Thoracic aorta (tissue), 2 donors: ENCODE results near the gene LYVE1. TPM values are rescaled to one million over a fixed set of nuclear protein-coding genes. Genes with fewer than 3 reads are reported as not detected.

Experiments
- ATAC-seq: fragments of 150-250 bp; one replicate; pipeline ENCODE4 v1.8.0; 2017; ENCODE audit warnings: low read depth; ENCODE audit not compliant: insufficient number of reproducible peaks, low FRiP score
- DNase-seq: peaks from one replicate; pipeline ENCODE4 v3.0.0-alpha.2; 2020; ENCODE audit warnings: low spot score
- H3K27ac ChIP-seq, 2 donors: fragments of 200-600 bp; sonication (generic); 1 replicate in 1 of 2; 2 replicates in 1 of 2; pipeline ENCODE4 v1.5.1; 2016; ENCODE audit warnings: mild to moderate bottlenecking in 2 of 2, moderate library complexity in 2 of 2
- H3K27me3 ChIP-seq: fragments of 200-600 bp; sonication (generic); replicated peaks from 2 replicates; pipeline ENCODE4 v1.6.0; 2016; ENCODE audit warnings: mild to moderate bottlenecking; ENCODE audit not compliant: insufficient read depth
- H3K36me3 ChIP-seq: fragments of 200-600 bp; sonication (generic); one replicate; pipeline ENCODE4 v1.5.1; 2016
- H3K4me1 ChIP-seq, 2 donors: fragments of 200-600 bp; sonication (generic); 1 replicate in 1 of 2; 2 replicates in 1 of 2; pipeline versions ENCODE4 v1.5.1 to v1.6.0; 2016; ENCODE audit warnings: low read depth in 2 of 2, mild to moderate bottlenecking in 1 of 2; ENCODE audit not compliant: control insufficient read depth in 1 of 2
- H3K4me3 ChIP-seq: fragments of 200-600 bp; sonication (generic); 2 replicates; pipeline ENCODE4 v1.5.1; 2016; ENCODE audit warnings: mild to moderate bottlenecking
- H3K9me3 ChIP-seq: fragments of 200-600 bp; sonication (generic); 2 replicates; pipeline ENCODE4 v1.5.1; 2016
- total RNA-seq, 2 donors: library from RNA; depleted of rRNA; stranded (reverse); fragments of >200 nt; gene quantifications; one replicate each; pipeline versions ENCODE4 v1.1.0 to v1.2.3, GENCODE V29; 2016
- TF ChIP-seq, protein P1 (sequence below): fragments of 200-600 bp; sonication (generic); IDR thresholded peaks from one replicate; pipeline ENCODE4 v1.5.1; 2019; ENCODE audit warnings: antibody characterized with exemption

The LYVE1 gene
- total RNA-seq, 2 donors from 2014 or later: 81.5 to 121 TPM

DNA sequence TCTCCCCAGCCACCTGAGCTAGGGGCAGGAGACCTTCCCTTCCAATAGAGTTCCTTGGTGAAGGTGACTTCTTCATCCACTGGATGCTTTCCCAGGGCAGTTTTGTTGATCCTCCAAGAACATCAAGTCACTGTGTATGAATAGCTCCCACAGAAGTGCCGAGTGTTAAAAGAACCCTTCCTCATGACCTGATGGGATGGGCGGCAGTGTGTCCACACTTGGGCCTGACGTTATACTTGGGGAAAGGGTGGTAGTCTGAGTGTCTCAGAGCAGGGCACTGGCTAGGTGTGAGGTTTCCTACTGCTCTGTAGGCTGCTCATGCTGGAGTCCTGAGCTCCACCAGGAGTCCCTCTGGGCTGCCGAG lies 7.6 kb upstream of the LYVE1 start:
- H3K27ac ChIP-seq: peak overlapping the region; percentile 58 to 86
- ATAC-seq: no peak

DNA sequence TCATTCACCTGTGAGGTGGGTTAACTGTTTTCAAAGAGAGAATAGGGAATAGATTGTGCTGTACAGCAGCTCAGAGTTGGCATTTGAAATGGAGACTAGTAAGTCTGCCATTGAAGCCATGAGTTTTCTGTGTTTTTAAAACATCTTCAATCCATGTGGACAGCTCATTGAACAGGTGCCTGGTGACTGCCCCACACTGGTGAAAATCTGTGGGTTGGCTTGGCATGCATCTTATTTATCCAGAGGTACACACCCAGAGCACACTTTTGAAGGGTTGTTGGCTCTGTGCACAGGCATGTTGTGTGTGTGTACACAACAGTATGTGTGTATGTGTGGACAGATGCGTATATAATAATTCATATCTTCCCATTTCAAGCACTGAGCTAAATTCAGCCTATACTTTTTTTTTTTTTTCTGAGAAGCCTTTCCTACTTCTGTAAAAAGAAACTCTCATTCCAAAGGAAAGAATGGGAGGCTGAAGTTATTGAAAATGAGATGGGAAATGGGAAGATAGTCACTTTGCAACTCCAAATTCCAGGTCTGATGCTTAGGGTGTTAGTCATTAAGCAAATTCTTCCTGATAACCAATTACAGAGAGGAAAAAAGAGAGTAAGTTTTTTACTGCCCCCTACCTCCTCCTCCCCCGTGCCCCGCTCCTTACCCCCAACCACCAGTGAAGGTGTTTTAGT lies 7.0 kb upstream of the LYVE1 start:
- Histone ChIP-seq H3K36me3 (peaks cover 55% of the 10 kb centered on the region), H3K27ac (peak overlapping the region; percentile 58 to 86)

More for the DNA sequence above, 7.6 kb upstream of the LYVE1 start:
- Histone ChIP-seq H3K4me3 (no peak overlapping the region), H3K4me1 (peaks cover 5 to 57% of the 10 kb centered on the region in 2 donors), H3K36me3 (peaks cover 61% of the 10 kb centered on the region), H3K9me3 (no peaks in the 10 kb centered on the region), H3K27me3 (no peaks in the 10 kb centered on the region)
- TF ChIP-seq, protein P1, sequence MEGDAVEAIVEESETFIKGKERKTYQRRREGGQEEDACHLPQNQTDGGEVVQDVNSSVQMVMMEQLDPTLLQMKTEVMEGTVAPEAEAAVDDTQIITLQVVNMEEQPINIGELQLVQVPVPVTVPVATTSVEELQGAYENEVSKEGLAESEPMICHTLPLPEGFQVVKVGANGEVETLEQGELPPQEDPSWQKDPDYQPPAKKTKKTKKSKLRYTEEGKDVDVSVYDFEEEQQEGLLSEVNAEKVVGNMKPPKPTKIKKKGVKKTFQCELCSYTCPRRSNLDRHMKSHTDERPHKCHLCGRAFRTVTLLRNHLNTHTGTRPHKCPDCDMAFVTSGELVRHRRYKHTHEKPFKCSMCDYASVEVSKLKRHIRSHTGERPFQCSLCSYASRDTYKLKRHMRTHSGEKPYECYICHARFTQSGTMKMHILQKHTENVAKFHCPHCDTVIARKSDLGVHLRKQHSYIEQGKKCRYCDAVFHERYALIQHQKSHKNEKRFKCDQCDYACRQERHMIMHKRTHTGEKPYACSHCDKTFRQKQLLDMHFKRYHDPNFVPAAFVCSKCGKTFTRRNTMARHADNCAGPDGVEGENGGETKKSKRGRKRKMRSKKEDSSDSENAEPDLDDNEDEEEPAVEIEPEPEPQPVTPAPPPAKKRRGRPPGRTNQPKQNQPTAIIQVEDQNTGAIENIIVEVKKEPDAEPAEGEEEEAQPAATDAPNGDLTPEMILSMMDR: no peak
- DNase-seq: no peak

DNA sequence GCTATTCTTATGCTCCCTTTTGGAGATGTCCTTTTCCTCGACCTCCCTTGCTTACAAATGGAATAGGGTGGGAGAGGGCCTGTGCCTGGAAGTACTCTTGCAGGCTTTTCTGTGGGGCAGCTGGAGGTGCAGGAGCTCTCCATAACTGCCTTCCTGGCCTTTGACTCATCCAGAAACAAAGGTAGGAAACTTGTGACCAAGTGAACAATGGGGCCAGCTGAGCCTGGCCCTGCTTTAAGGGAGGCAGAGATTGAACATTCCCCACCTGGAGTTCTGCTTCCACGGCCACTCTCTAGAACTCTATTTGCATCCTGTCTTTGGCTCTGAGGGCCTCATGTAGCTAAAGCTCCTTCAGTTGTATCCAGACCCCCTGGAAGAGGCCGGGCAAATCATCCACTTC lies 5.1 kb upstream of the LYVE1 start:
- no peak for ATAC-seq
- no peak overlapping the region for H3K4me3 ChIP-seq
- H3K27me3 ChIP-seq: no peaks in the 10 kb centered on the region
- H3K36me3 ChIP-seq: peaks cover 36% of the 10 kb centered on the region
- TF ChIP-seq, protein P1: no peak
- peak overlapping the region; percentile 70 to 86 for H3K27ac ChIP-seq
- no peaks in the 10 kb centered on the region for H3K9me3 ChIP-seq
- peaks cover 14 to 75% of the 10 kb centered on the region in 2 donors for H3K4me1 ChIP-seq
- no peak for DNase-seq

More for the DNA sequence above, 7.0 kb upstream of the LYVE1 start:
- H3K4me1 ChIP-seq: peaks cover 5 to 61% of the 10 kb centered on the region in 2 donors
- DNase-seq (no peak), ATAC-seq (no peak)
- TF ChIP-seq, protein P1: no peak
- H3K9me3 ChIP-seq: no peaks in the 10 kb centered on the region
- no peaks in the 10 kb centered on the region for H3K27me3 ChIP-seq
- H3K4me3 ChIP-seq: no peak overlapping the region

DNA sequence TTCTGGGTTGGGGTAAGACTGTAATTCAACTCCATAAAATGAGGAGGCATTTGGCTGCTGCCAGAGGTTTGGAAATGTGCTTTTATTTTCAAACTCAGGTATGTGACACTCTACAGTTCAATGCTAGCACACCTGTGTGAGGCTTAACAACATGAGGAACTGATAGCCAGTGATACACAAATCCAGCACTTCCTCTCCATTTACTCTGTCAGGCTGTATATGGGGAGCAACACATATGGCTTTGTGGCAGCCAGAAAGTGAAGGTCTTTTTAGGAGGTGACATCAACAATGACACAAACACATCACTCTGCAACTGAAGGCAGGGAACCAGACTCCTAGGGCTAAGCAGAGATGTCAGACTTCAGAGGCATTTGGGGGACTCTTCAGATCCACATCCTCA lies 4.6 kb upstream of the LYVE1 start:
- peaks cover 33% of the 10 kb centered on the region for H3K36me3 ChIP-seq
- H3K27me3 ChIP-seq: no peaks in the 10 kb centered on the region
- TF ChIP-seq, protein P1: no peak
- H3K4me1 ChIP-seq: peaks cover 14 to 80% of the 10 kb centered on the region in 2 donors
- H3K4me3 ChIP-seq: no peak overlapping the region
- H3K9me3 ChIP-seq: no peaks in the 10 kb centered on the region
- ATAC-seq: no peak
- peak overlapping the region; percentile 70 to 86 for H3K27ac ChIP-seq
- no peak for DNase-seq

DNA sequence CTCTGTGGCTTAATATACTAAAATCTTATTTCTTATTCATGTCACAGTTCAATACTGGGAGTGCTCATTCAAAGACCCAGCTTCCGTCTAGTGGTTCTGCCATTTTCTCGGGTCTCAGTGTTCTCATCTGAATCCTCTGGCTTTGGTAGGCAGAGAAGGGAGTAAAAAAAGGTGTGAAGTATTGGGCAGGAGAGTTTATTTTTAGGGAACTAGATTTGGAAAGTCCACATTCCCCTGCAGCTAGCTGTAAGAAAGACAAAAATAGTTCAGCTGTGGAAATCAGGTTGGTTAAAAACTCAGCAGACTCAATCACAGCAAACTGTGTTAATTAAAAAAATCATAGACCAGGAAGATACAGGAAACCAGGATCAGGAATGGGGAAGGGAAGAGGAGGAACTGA lies 4.1 kb upstream of the LYVE1 start:
- H3K4me3 ChIP-seq: no peak overlapping the region
- TF ChIP-seq, protein P1: no peak
- H3K27ac ChIP-seq: peak overlapping the region; percentile 70 to 86
- peaks cover 17 to 81% of the 10 kb centered on the region in 2 donors for H3K4me1 ChIP-seq
- peaks cover 28% of the 10 kb centered on the region for H3K36me3 ChIP-seq
- H3K27me3 ChIP-seq: no peaks in the 10 kb centered on the region
- ATAC-seq (no peak), DNase-seq (no peak)
- no peaks in the 10 kb centered on the region for H3K9me3 ChIP-seq
